Measurements from ENCODE around the gene CLCA2.

The CLCA2 gene

GRCh38 chr1:86423873-86424272 lies at the start of gene CLCA2:
Gene CLCA2 (plus strand): TSS chr1:86424171. CDS start chr1:86424248, 77 bp downstream.
- TF ChIP-seq CTCF (conservative IDR thresholded peaks at IDR 0.05; ENCODE audit: control insufficient read depth, insufficient read depth, low read depth, low read length) = no peak
- no peak for DNase-seq (ENCODE audit: low read depth)
- H3K4me3 ChIP-seq (ENCODE audit: control insufficient read depth, low read depth, low read length) = no peak within 1 kb of the TSS

- no peak for TF ChIP-seq CTCF (conservative IDR thresholded peaks at IDR 0.05; ENCODE audit: control insufficient read depth, insufficient read depth, low read depth, low read length)
- DNase-seq (ENCODE audit: low read depth) = peak; percentile 80
- no peak overlapping the region for H3K4me3 ChIP-seq (ENCODE audit: control insufficient read depth, low read depth, low read length)
These were observed 48.3 kb upstream of the CLCA2 start for GRCh38 chr1:86375688-86376087.

GRCh38 chr1:86377341-86377740 lies 46.6 kb upstream of the CLCA2 start:
- no peak overlapping the region for H3K4me3 ChIP-seq (ENCODE audit: control insufficient read depth, low read depth, low read length)
- DNase-seq (ENCODE audit: low read depth) = no peak
- no peak for TF ChIP-seq CTCF (conservative IDR thresholded peaks at IDR 0.05; ENCODE audit: control insufficient read depth, insufficient read depth, low read depth, low read length)

GRCh38 chr1:86378813-86379212 lies 45.2 kb upstream of the CLCA2 start:
- no peak overlapping the region for H3K4me3 ChIP-seq (ENCODE audit: control insufficient read depth, low read depth, low read length)
- no peak for TF ChIP-seq CTCF (conservative IDR thresholded peaks at IDR 0.05; ENCODE audit: control insufficient read depth, insufficient read depth, low read depth, low read length)
- no peak for DNase-seq (ENCODE audit: low read depth)

- TF ChIP-seq CTCF (conservative IDR thresholded peaks at IDR 0.05; ENCODE audit: control insufficient read depth, insufficient read depth, low read depth, low read length) = peak; percentile 81
- H3K4me3 ChIP-seq (ENCODE audit: control insufficient read depth, low read depth, low read length) = no peak overlapping the region
- peak; percentile 90 for DNase-seq (ENCODE audit: low read depth)
These were observed 43.6 kb upstream of the CLCA2 start for GRCh38 chr1:86380257-86380861.

GRCh38 chr1:86381223-86381622 lies 42.7 kb upstream of the CLCA2 start:
- no peak for DNase-seq (ENCODE audit: low read depth)
- no peak overlapping the region for H3K4me3 ChIP-seq (ENCODE audit: control insufficient read depth, low read depth, low read length)
- TF ChIP-seq CTCF (conservative IDR thresholded peaks at IDR 0.05; ENCODE audit: control insufficient read depth, insufficient read depth, low read depth, low read length) = no peak

- no peak overlapping the region for H3K4me3 ChIP-seq (ENCODE audit: control insufficient read depth, low read depth, low read length)
- TF ChIP-seq CTCF (conservative IDR thresholded peaks at IDR 0.05; ENCODE audit: control insufficient read depth, insufficient read depth, low read depth, low read length) = no peak
- DNase-seq (ENCODE audit: low read depth) = peak; percentile 19
These were observed 41.1 kb upstream of the CLCA2 start for GRCh38 chr1:86382878-86383277.
